HG02885 (cell line): ENCODE data around the gene CPPED1.

ENCODE experiments used
- ATAC-seq: cut with Tn5 transposase; IDR thresholded peaks from one replicate; pipeline ENCODE4 v1.9.1; 2021; ENCODE audit warnings: mild to moderate bottlenecking; ENCODE audit not compliant: unreplicated experiment, poor library complexity

The CPPED1 gene

DNA sequence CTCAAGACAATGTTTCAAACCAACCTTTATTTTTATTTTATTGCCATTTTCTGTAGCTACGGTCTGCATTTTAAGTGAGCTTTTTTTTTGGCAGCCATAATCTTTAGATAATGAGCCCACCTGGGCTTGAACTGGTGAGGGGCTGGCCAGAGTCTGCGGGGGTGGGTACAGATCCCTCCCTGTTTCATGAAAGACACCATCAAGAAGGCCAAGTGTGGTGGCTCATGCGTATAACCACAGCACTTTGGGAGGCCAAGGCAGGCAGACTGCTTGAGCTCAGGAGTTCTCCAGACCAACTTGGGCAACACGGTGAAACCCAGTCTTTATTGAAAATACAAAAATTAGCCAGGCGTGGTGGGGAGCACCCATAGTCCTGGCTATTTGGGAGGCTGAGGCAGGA is 113.7 kb downstream of the CPPED1 start:
- ATAC-seq, result no peak

DNA sequence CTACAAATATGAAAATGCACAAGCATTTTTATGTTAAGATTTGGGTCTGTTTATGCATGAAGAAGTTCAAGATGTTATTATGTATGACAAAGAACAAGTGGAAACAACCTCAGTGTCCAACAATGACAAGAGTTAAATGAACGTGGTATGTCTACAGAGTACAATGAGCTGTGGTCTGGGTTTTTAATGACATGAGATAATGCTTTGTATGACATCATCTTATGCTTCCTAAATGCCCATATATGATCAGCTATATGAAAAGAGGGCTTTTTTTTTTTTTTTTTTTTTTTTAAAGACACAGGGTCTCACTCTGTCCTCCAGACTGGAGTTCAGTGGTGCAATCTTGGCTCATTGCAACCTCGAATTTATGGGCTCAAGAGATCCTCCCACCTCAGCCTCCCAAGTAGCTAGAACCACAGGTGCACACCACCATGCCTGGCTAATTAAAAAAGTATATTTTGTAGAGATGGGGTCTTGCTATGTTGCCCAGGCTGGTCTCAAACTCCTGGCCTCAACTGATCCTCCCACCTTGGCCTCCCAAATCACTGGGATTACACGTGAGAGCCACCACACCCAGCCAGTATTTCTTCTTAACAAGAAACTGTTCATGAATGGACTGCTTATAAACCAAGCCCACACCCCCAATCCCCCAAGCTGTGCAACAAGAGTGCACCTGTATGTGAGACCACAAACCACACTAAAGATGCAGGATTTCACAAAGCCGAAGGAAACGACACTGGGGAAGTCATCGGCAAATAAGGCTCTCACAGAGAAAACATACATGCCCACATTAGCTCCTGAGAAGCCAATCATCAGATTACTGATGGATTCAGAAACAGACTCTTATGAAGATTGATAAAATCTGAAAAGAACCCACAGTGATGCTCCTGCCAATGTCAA is 114.5 kb downstream of the CPPED1 start:
- no peak for ATAC-seq

DNA sequence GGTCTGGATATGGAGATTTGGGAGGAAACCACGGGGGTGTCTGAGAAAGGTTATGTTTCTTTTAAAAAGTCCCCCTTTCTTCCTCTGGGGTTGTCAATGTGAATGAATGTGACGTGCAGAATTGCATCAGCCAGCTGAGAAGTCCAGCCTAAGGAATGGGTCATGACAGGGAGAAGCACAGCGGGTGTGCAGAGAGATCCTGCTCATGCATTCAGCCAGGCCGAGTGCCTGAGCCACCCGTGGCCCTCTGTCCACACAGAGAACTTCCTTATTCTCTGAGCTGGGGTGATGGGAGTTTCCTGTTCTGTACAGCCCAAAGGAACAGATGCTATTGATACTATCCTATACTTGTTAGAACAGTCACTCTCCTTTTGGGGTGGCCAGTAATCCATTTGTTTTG is 117.9 kb downstream of the CPPED1 start:
- ATAC-seq, result no peak

DNA sequence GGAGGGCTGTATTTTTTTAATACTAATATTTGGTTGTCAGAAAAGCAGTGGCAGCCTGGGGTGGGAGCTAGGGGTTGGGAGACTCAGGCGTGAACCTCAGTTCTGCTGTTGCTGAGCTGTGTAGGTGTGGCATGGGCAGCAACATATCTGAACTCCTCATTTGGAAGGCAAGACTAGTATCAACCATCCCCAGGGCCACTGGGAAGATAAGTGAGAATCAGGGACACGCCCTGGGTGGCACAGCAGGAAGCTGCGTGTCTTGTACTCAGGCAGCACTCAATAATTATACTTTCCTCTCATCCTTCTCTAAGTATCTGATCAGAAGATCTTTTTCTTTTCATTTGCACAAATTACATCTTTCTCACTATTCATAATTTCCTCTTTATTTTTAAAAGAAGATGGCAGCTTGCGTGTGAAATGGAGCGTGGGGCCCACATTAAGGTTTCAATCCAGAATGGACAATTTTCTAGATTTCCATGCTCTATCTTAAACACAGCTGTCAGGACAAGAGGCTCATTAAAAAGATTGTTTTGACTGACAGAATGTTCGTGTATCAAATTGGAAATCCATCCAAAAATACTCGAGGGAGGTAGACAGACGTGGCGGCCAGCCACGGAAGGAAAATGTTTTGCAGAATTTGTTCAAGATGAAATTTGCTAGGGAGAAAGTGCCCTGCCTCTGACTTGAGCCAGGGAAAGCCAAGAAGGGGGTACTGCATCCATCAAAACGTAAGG is 121.1 kb downstream of the CPPED1 start:
- ATAC-seq, result no peak

- ATAC-seq, result no peak
Measured at GRCh38 chr16:12681653-12682052, 122.0 kb downstream of the CPPED1 start.

GRCh38 chr16:12680531-12680930 is 123.2 kb downstream of the CPPED1 start:
- no peak for ATAC-seq

DNA sequence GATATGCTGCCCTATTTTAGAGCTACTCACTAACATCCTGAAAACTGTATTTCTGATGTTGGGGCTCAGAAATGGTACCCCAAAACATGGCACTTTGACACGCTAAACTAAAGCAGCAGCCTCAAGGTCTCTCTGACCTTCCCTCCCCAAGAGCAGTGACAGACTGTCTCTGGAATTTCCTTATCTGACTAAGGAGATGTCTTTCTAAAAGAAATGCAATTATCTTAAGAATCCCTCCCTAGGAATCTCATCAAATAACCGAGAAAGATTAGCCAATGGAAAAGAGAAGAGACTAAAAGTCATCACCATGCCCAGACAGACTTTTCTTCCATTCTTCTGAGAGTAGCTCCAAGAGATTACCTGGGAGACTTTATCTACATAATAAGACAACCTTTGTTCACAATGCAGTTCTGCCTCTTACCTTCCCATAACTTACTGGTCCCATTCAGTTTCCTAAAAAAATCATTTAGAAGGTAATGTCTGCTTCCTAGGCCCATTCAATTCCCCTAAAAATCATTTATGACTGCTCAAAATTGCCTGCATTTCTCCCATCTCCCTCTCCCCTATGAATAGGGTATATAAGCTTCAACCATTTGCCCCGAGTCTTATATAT is 123.9 kb downstream of the CPPED1 start:
- no peak for ATAC-seq

DNA sequence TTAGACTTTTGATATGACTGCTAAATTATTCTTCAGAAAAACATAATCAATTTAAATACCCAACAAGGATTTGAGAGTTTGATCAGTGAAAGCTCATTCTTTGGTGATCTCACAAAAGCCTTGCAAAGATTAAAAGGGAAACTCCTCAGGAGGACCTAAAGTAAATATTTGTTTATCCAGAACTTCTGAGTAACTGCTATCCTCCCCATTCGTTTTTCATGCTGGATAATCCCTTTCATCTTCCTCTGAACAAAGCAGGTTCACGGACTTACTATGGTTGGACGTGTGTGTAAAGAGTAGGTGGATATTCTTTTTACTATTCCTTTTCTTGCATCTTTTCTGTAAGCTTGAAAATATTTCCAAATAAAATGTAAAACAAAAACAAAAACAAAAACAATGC is 124.7 kb downstream of the CPPED1 start:
- no peak for ATAC-seq

DNA sequence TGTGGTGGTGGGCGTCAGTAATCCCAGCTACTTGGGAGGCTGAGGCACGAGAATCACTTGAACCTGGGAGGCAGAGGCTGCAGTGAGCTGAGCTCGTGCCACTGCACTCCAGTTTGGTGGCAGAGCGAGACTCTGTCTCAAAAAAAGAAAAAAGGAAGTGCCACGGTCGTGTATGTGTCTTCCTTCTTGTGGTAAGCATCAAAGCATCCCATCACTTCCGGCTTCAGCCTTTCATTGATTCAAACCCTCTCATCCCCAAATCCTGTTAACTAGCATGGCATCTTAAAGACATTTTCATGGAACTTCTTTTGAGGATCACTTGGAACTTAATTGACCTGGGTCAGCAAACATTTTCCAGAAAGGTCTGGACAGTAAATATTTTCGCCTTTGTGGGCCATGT is 126.2 kb downstream of the CPPED1 start:
- ATAC-seq, result no peak

DNA sequence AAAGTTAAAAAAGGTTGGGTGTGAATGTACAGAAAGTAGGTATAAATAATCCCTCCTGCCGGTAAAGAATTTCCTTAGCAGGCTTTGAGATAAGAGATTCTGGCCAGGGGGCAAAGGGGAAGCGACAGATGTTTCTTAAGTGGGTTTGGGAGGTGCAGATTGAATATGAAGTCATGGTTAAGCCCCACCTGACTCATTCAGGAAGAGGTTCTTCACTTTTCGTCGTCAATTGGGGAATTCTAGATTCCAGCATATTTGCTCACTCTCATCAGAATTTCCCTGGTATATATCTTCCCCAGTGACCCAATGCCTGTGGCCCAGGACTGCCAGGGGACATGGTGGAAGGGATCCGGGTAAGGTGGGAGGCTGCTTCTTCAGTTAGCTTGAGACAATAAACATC is 127.8 kb downstream of the CPPED1 start:
- no peak for ATAC-seq

- ATAC-seq, result no peak
Measured at GRCh38 chr16:12675046-12675445, 128.6 kb downstream of the CPPED1 start.

- ATAC-seq, result no peak
Measured at GRCh38 chr16:12674524-12674923, 129.2 kb downstream of the CPPED1 start.

- no peak for ATAC-seq
Measured at GRCh38 chr16:12674071-12674470, 129.6 kb downstream of the CPPED1 start.

GRCh38 chr16:12673466-12673865 is 130.2 kb downstream of the CPPED1 start:
- ATAC-seq, result no peak

GRCh38 chr16:12672986-12673385 is 130.7 kb downstream of the CPPED1 start:
- no peak for ATAC-seq

DNA sequence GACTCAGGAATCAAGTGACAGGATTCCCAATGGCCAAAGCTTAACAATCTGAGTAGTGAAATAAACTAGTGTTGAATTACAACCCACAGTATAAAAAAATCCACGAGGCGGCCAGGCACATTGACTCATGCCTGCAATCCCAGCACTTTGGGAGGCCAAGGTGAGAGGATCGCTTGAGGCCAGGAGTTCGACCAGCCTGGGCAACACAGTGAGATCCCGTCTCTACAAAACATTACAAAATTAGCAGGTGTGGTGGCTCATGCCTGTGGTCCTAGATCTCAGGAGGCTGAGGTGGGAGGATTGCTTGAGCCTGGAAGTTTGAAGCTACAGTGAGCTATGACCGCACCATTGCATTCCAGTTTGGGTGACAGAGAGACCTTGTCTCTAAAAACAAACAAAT is 133.8 kb downstream of the CPPED1 start:
- no peak for ATAC-seq

DNA sequence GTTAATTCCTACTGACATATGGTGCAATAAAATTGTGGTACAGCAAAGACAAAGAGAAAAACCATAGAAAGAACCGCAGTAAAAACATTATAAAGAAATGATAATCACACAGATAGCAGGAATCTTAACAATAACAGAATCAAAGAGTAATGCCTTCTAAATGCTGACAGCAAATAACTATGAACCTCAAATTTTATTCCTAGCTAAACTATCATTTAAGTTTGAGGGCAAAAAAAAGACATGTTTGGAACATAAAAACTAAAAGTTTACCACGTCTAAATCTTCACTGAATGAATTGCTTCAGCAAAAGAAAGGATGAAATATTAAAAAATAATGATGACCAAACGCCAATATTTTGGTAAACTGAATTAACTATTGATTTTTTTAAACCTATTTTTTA is 135.8 kb downstream of the CPPED1 start:
- ATAC-seq, result no peak

DNA sequence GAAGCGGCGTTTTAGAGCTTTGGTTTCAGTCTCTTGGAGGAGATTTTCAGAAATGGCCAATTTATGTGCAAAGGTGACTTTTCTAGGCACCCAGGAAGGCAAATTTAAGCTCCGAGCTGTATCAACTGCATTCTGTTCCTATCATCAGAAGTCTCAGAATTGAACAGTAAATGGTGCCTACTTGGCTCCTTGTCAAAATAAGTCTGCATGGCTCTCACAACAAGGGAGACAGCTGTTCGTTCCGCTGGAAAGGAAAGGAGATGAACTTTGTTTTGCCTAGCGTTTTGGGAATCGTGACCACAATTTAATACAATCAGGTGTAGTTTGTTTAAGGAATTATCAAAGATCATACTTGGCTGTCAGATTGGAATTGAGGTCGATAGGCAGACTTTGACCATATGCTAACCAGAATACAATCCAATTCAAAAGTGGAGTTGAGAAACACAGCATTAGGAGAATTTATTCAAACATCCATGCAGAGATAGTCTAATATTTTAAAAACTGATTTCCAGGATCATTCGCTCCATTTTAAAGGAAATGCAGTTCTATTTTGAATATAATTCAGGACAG is 139.4 kb downstream of the CPPED1 start:
- no peak for ATAC-seq

GRCh38 chr16:12661656-12662172 is 142.0 kb downstream of the CPPED1 start:
- ATAC-seq, result no peak

DNA sequence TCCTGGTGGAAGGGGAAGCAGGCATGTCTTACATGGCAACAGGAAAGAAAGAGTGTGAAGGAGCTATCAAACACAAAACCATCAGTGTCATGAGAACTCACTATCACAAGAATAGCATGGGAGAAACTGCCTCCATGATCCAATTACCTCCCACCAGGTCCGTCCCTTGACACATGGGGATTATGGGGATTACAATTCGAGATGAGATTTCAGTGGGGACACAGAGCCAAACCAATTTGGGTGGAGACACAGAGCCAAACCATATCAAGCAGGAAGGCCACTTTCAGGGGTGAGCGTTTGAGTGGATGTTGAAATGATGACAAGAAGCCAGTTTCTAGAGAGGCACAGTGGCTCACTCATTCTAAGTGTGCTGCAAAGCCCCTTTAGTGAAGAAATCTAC is 143.8 kb downstream of the CPPED1 start:
- ATAC-seq, result no peak

GRCh38 chr16:12658506-12658905 is 145.2 kb downstream of the CPPED1 start:
- ATAC-seq, result no peak
